T-helper 2 cell (primary cell): ENCODE results near the gene GFRA3.
"Not testable (repeated sequence)": the region's sequence is repeated elsewhere in the genome, so short reads cannot be mapped to it uniquely, and the experiment has no call there.

ENCODE experiments used
- DNase-seq, 5 experiments: peaks; one replicate each; pipeline versions ENCODE4 v3.0.0 to v3.0.0-alpha.2; 2012 to 2022
- total RNA-seq, 2 donors: gene quantifications; one replicate each; lab custom pipeline; 2026; lab: John Stamatoyannopoulos, UW

GFRA3 gene
- total RNA-seq, result 0 to 0.07 reads per million in 2 donors

- peak in 1 of 5 experiments; percentile 11 for DNase-seq
Observed at GRCh38 chr5:138274189-138274853, at the start of gene GFRA3. Gene GFRA3 (minus strand): TSS chr5:138274621. CDS start chr5:138274424, 197 bp downstream.

- not testable (repeated sequence) for DNase-seq
Observed at GRCh38 chr5:138318211-138318610, 43.8 kb upstream of the GFRA3 start.

DNA sequence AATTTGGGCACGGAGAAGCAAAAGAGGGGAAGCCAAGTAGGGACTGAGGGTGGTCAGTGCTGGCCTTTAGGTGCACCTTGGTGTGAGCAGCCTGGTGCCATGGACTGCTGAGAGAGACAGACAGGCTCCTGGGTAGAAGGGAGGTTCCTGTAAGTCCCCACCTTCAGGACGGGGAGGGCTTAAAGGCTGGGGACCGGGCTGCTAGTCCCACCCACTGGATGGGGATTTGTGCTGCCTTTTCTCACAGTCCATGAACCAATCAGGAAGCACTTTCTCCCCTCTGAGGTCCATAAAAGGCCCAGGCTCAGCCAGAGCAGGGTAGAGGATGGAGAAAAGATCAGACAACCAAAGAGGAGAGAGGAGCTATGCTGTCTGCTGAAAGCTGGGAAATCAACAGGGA is 41.9 kb upstream of the GFRA3 start:
- DNase-seq, result no peak

DNA sequence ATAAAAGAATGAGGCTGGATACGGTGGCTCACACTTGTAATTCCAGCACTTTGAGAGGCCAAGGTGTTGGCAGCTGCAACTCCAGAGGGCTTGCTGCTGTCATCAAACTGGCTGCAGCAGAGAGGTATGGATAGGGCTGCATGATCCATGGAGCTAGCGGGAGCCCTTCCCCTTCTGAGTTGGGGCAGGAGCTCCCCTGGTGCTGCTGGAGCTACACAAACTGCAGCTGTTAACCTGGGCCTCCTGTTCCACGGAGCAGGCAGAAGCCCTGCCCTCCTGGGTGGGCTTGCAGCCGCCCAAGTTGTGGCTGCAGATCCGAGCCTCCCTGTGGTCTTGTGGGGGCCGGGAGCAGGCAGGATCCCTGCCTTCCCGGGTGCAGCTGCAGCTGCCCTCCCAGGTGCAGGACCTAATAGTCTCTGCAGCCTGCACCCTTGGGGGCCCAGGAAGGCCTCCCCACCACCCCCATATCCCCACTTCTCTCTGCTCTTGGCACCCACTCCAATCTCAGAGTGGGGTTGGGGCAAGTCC is 41.4 kb upstream of the GFRA3 start:
- no peak for DNase-seq

DNA sequence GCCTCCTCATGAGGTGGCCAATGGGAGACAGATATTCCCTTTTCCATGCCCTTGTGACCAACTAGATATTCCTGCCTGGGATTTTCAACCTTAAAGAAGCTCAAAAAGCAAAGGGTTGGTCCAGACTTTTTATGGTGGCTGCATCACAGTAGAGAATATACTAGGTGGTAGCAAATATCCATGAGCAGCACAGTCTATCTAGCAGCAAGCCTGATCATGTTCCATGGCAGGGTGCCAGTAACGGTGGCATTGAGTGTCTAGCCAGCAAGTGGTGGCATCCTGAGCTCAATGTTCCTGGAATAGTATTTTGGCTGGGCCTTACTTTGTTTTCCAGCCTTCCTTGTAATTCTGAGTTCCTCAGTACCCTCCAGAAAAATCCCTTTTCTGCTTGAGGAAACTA is 31.4 kb upstream of the GFRA3 start:
- no peak for DNase-seq

DNA sequence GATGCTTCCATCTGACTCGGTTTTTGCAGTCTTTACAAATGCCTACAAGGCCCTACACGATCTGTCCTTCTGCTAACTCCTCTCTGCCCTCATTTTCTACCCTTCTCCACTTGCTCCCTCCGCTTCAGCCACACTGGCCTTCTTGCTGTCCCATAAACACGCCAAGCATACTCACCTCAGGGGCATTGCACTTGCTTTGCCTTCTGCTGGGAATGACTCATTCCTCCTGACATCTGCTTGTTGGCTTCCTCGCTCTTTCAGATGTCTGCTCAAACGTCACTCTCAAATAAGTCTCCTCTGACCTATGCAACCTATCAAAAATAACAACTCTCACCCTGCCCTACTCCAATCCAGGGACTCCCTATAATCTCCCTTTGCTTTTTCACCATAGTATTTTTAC is 29.0 kb upstream of the GFRA3 start:
- no peak for DNase-seq

DNA sequence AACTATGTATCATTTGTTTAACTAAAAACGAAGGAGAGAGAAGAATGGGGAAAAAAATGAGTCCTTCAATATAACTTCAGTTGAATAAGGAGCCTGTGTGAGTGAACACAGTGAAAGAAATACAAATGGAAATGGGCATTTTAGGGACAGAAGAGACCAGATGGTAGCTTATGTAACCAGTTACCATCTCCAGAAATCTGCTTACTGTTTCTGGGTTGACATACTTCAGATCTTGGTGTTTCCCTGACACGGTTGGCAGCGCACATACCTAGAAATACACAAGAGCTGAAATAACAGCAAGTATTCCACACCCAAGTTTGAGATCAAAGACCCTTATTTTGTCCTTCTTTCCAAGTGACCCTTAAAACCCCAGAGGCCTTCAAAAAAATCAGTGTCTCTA is 14.9 kb upstream of the GFRA3 start:
- no peak for DNase-seq

- no peak for DNase-seq
Observed at GRCh38 chr5:138287246-138287645, 12.8 kb upstream of the GFRA3 start.

DNA sequence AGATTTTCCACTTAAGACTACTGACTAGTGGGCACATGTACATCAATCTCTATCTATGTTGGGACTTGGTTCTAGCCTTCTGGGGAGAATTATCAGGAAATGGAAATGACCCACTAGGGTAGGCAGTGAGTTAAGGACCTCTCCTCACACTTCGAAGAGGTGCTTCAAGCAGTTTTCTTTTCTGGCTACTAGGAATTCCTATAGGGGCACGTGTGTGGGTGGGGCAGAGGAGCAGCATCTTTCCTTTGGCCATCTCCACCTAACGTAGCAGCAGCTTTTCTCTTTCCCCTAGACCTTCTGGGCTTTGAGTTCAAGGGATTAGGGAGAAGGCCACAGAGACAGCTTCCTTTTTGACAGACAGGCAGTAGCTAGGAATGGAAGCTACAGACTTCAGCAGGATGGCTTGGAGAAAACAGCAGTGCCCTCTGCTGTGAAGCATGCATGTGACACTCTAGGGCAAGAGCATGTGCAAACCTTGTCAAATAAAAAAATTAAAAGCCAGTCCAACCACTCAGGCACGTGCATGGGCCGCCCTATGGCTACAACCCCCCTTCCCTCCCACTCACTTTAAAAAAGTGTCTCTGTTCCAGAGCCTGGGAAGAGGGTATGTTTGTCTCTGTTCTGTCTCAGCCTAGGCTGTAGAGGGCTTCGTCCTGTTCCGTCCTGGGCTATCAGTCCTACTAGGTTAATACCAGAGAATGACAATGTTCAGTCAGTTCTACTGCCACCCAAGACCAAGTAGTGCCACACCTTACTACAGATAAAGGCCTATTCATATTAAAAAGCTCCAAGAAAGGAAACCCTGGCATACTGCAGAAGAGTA is 8.7 kb upstream of the GFRA3 start:
- DNase-seq, result peak in 1 of 5 experiments; percentile 31

GRCh38 chr5:138280915-138281314 is 6.5 kb upstream of the GFRA3 start:
- no peak for DNase-seq

- no peak for DNase-seq
Observed at GRCh38 chr5:138276402-138277054, 2.1 kb upstream of the GFRA3 start.

DNA sequence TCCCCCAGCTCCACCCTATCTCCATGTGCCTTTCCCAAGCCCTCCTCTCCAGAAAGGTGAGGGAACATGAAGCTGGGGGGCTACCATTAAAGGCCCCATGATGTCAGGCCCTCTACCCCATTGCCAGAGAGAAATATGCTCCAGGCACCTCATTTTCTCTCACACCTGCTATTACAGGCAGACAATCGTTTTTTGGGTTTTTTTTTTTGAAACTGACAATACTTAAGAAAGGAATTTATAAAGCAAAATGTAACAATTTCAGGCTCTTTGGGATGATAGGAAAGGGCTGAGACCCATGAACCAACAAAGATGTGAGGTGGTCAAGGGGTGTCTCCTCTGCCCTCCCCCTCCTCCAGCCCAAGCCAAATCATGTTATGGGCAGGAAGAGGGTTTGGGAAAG is 1.5 kb upstream of the GFRA3 start:
- no peak for DNase-seq

- no peak for DNase-seq
Observed at GRCh38 chr5:138275379-138275782, 960 bp upstream of the GFRA3 start.

DNA sequence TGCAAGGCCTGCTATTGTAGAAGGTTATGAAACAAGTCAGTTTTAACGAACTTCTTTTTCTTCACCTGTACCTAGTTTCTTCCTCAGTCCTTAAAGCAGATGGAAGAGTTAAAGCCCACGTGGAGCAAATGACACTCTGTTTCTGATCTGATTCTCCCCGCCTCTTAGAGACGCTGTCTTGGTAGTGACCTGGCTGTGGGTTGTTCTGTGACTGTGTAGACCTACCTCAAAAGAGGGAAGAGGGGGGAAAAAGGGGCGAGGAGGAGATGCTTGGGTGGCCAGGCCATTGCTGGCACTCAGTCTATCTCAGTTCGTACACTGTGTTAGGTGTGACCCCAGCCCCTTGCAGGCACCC is 610 bp downstream of the GFRA3 start:
- no peak for DNase-seq

DNA sequence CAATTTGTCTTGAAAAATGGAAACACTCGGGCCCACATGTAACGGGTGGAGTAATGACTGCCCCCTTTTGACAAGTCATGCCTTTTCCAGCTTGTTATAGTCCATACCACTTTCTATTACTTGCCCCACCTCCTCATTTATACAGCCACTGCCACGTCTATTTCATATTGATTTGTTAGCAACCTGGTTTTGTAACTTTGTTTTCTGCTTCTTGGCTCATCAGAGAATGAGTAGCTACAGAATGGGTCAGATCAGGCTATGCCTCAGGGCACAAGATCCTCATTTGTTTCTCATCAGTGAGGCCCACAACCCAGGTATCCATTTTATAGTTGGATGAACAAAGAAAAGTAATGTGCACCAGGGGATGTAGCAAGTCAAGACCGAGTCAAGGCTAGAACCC is 1.7 kb downstream of the GFRA3 start:
- no peak for DNase-seq

DNA sequence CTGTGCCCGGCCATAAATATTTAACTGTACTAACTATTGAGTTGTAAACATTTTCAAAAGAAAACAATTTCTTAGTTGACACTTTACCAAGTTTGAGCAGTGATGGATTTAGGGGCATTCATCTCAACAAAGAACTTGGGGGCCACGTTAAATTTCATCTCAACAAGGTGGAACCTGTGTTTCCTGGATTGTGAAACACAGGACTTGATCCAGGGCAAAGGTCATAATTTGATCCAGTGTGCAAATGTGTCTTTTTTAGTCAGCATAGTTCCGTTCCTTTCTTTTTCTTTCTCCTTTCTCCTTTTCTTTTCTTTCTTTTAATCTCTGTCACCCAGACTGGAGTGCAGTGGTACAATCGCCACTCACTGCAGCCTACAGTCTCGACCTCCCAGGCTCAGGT is 3.1 kb downstream of the GFRA3 start:
- no peak for DNase-seq

- DNase-seq, result no peak
Observed at GRCh38 chr5:138264183-138264582, 10.2 kb downstream of the GFRA3 start.

- DNase-seq, result no peak
Observed at GRCh38 chr5:138263581-138263980, 10.8 kb downstream of the GFRA3 start.

GRCh38 chr5:138258704-138259292 is 15.6 kb downstream of the GFRA3 start:
- no peak for DNase-seq

DNA sequence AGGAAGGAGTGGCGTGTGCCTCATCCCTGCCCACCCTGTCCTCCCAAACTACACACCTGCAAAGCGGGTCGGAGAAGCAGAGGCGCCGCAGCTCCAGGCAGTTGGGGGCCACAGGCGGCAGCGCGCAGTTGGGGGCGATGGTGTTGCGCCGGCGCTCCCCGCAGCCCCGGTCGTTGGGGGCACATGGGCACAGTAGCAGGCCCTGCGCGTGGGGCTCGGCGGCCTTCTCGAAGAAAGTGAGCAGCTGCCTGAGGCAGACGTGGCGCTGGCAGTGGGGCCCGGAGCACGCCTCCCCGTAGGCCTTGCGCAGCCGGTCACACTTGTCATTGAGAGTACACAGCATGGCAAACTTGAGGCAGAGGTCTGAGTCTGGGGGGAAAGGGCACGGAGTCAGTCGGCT is 16.8 kb downstream of the GFRA3 start:
- no peak for DNase-seq

DNA sequence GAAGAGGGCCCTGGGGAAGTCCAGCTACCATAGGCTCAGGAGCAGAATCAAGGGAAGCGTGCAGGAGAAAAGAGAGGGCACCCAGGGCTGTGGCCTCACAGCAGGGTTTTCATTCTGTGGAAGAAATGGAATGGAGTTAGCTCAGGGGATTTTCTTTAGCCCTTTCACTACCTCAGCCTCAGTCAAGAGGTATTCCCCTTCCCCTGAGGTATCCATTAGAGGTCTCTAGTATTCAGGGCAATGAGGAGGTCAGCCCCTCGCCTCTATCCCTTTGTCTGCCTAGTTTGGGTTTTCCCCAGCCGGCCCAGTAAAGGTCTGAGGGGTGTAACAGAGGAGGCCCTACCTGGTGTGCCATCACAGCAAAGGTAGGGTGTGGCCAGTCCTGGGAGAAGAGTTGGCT is 21.5 kb downstream of the GFRA3 start:
- DNase-seq, result no peak

- DNase-seq, result not testable (repeated sequence)
Observed at GRCh38 chr5:138247800-138248199, 26.6 kb downstream of the GFRA3 start.

- no peak for DNase-seq
Observed at GRCh38 chr5:138246822-138247221, 27.6 kb downstream of the GFRA3 start.
